ENCODE results near the gene DENND1B. TPM values are rescaled to one million over a fixed set of nuclear protein-coding genes. Genes with fewer than 3 reads are reported as not detected.

DENND1B gene
- total RNA-seq, 1 experiment from 2014 or later: 6.3 TPM

- Histone ChIP-seq H4K91ac (ENCODE audit: insufficient read length, low read depth, low read length) (no peak overlapping the region), H3K9ac (ENCODE audit: extremely low read depth, insufficient read length, low read length) (no peak overlapping the region), H3K14ac (ENCODE audit: insufficient read depth, low read length) (no peak overlapping the region), H3K56ac (ENCODE audit: insufficient read length, low read depth, low read length) (no peak overlapping the region), H3K4ac (ENCODE audit: low read depth, low read length) (no peak overlapping the region), H4K5ac (ENCODE audit: insufficient read length, low read depth, low read length) (no peak overlapping the region), H3K27me3 (ENCODE audit: insufficient read depth, low read length) (no peaks in the 10 kb centered on the region; the same call in 1 of the 2 replicates), H2AFZ (ENCODE audit: low read length) (no peak overlapping the region), H3K27ac (ENCODE audit: insufficient read length, low read depth, low read length) (no peak overlapping the region), H2BK15ac (ENCODE audit: low read depth, low read length) (no peak overlapping the region), H3T11ph (ENCODE audit: low read length) (no peak overlapping the region), H2BK5ac (ENCODE audit: insufficient read length, low read length) (no peak overlapping the region), H2BK20ac (ENCODE audit: low read depth, low read length, poor library complexity, severe bottlenecking) (no peak overlapping the region), H3K9me3 (ENCODE audit: control insufficient read depth, low read depth, low read length) (no peaks in the 10 kb centered on the region), H3K18ac (ENCODE audit: insufficient read length, low read depth, low read length) (no peak overlapping the region), H3K79me1 (ENCODE audit: insufficient read depth, low read depth, low read length, poor library complexity, severe bottlenecking) (no peaks in the 10 kb centered on the region), H3K4me1 (ENCODE audit: insufficient read depth, low read length) (no peaks in the 10 kb centered on the region), H4K8ac (replicated peaks; ENCODE audit: insufficient read length, low read depth, low read length) (no peak overlapping the region), H3K23me2 (ENCODE audit: insufficient read length, low read depth, low read length, poor library complexity, severe bottlenecking) (no peaks in the 10 kb centered on the region), H2BK120ac (ENCODE audit: low read depth, low read length, poor library complexity, severe bottlenecking) (no peak overlapping the region), H2AK5ac (ENCODE audit: insufficient read length, low read length) (no peak overlapping the region), H3K23ac (ENCODE audit: insufficient read length, low read depth, low read length) (no peak overlapping the region), H3K4me2 (ENCODE audit: insufficient read depth, insufficient read length, low read length) (no peak overlapping the region), H3K79me2 (ENCODE audit: insufficient read depth, low read length) (no peaks in the 10 kb centered on the region; the same call in 1 of the 2 replicates), H2BK12ac (ENCODE audit: insufficient read length, low read depth, low read length) (no peak overlapping the region), H4K20me1 (ENCODE audit: control insufficient read depth, insufficient read depth, insufficient read length) (no peaks in the 10 kb centered on the region)
- Mint-ChIP-seq H3K36me3 (ENCODE audit: insufficient read depth in 1 of 3, low read depth in 3 of 3) (no peaks in the 10 kb centered on the region), H3K4me1 (peaks cover 0 to under 1% of the 10 kb centered on the region in 2 experiments; a peak in 1 of 4 replicates), H3K4me3 (no peak overlapping the region), H3K27ac (no peak overlapping the region), H3K9me3 (no peaks in the 10 kb centered on the region), H3K27me3 (ENCODE audit: low read depth) (no peaks in the 10 kb centered on the region)
- TF ChIP-seq CTCF (conservative IDR thresholded peaks at IDR 0.05): no peak
- no peak for DNase-seq
- WGBS (ENCODE audit: extremely low coverage, insufficient read length, low lambda C conversion rate): no CpG with 5 or more reads among the region's 1 CpG
Observed at GRCh38 chr1:197515421-197515820, 259.9 kb downstream of the DENND1B start.
